Endothelial cell of umbilical vein (primary cell): ENCODE measurements around the gene NTSR1. TPM values are rescaled to one million over a fixed set of nuclear protein-coding genes. Genes with fewer than 3 reads are reported as not detected.

Experiments used
- BruUV-seq: library from RNA; stranded (reverse); fragments of 400-500 nt; replicated peaks from 2 replicates; lab custom pipeline; 2021; lab: Mats Ljungman, UMichigan
- CTCF ChIA-PET: fragments of 300-600, 350-600 bp; sonication (Branson Sonifier 250); formaldehyde crosslinking; loops from one replicate; lab custom pipeline; 2021; ENCODE audit warnings: antibody characterized with exemption, inconsistent platforms; lab: Charles Lee
- POLR2A ChIA-PET: fragments of 300-600, 350-600 bp; sonication (Branson Sonifier 250); formaldehyde crosslinking; loops from one replicate; lab custom pipeline; 2021; ENCODE audit warnings: antibody characterized with exemption, inconsistent platforms; lab: Charles Lee
- DNase-seq: peaks from one replicate; pipeline ENCODE4 v3.0.0-alpha.2; 2011; ENCODE audit warnings: low read depth, low spot score
- FAIRE-seq: peaks from 2 replicates; lab custom pipeline; 2011; peaks lifted over from hg19 to GRCh38; lab: Jason Lieb, UNC
- H2AFZ ChIP-seq: 2 replicates; pipeline ENCODE4 v1.6.0; 2012; ENCODE audit warnings: low read depth, low read length, control low read depth, inconsistent platforms
- H3K27ac ChIP-seq: 2 replicates; pipeline ENCODE4 v1.5.1; 2011; ENCODE audit warnings: low read depth, mild to moderate bottlenecking, control low read depth, low read length, moderate library complexity; ENCODE audit not compliant: insufficient read depth
- H3K27me3 ChIP-seq, 2 experiments: 2 replicates each; pipeline versions ENCODE4 v1.6.0 to v1.6.1; 2011; ENCODE audit warnings: low read length in 2 of 2, mixed read lengths in 1 of 2; ENCODE audit not compliant: control insufficient read depth in 2 of 2, insufficient read depth in 2 of 2
- H3K36me3 ChIP-seq, 2 experiments: 2 replicates in 1 of 2; 3 replicates in 1 of 2; pipeline ENCODE4 v1.5.1; 2011; ENCODE audit warnings: low read length in 2 of 2, mild to moderate bottlenecking in 1 of 2, moderate library complexity in 1 of 2; ENCODE audit not compliant: control insufficient read depth in 2 of 2, insufficient read depth in 2 of 2; ENCODE audit errors: extremely low read depth in 1 of 2
- H3K4me1 ChIP-seq: 3 replicates; pipeline ENCODE4 v1.5.1; 2011; ENCODE audit warnings: mild to moderate bottlenecking, low read length; ENCODE audit not compliant: control insufficient read depth, insufficient read depth; ENCODE audit errors: extremely low read depth
- H3K4me2 ChIP-seq: 2 replicates; pipeline ENCODE4 v1.6.1; 2011; ENCODE audit warnings: low read length, control low read depth, mixed read lengths; ENCODE audit not compliant: insufficient read depth
- H3K4me3 ChIP-seq, 3 experiments: fragments of 200-600 bp in 1 of 3; sonication (generic), shearing (Covaris generic) in 1 of 3; replicated peaks in 1 of 3; 2 replicates each; pipeline ENCODE4 v1.5.1; 2011 to 2016; ENCODE audit warnings: control low read depth in 3 of 3, low read length in 3 of 3, mild to moderate bottlenecking in 2 of 3, inconsistent platforms in 1 of 3, low read depth in 1 of 3, moderate library complexity in 1 of 3; ENCODE audit not compliant: insufficient read depth in 1 of 3
- H3K79me2 ChIP-seq: 2 replicates; pipeline ENCODE4 v1.6.0; 2012; ENCODE audit warnings: low read length, inconsistent platforms; ENCODE audit not compliant: control insufficient read depth, insufficient read depth
- H3K9ac ChIP-seq: replicated peaks from 2 replicates; pipeline ENCODE3; 2011; ENCODE audit warnings: low read length, control low read depth; ENCODE audit not compliant: insufficient read depth; ENCODE audit errors: extremely low read depth
- H3K9me1 ChIP-seq: replicated peaks from 3 replicates; pipeline ENCODE4 v1.6.0; 2011; ENCODE audit warnings: mild to moderate bottlenecking, low read length; ENCODE audit not compliant: control insufficient read depth, insufficient read depth; ENCODE audit errors: extremely low read depth
- H3K9me3 ChIP-seq: replicated peaks from 2 replicates; pipeline ENCODE4 v1.5.1; 2012; ENCODE audit warnings: low read length, inconsistent platforms; ENCODE audit not compliant: control insufficient read depth, insufficient read depth
- H4K20me1 ChIP-seq: replicated peaks from 2 replicates; pipeline ENCODE3; 2011; ENCODE audit warnings: mild to moderate bottlenecking, low read length; ENCODE audit not compliant: control insufficient read depth, insufficient read depth; ENCODE audit errors: extremely low read depth
- CTCF ChIP-seq, 2 donors: IDR thresholded peaks; 1 replicate in 1 of 2; 2 replicates in 1 of 2; pipeline ENCODE4 v1.5.1; 2011; ENCODE audit warnings: low read length in 2 of 2, mild to moderate bottlenecking in 2 of 2, moderate library complexity in 2 of 2, control low read depth in 1 of 2, inconsistent platforms in 1 of 2, low read depth in 1 of 2; ENCODE audit not compliant: insufficient read depth in 1 of 2; ENCODE audit errors: extremely low read depth in 1 of 2
- EZH2 ChIP-seq: IDR thresholded peaks from 2 replicates; pipeline ENCODE4 v1.6.1; 2012; ENCODE audit warnings: borderline replicate concordance, low read depth, mild to moderate bottlenecking, moderate library complexity, low read length, inconsistent platforms; ENCODE audit not compliant: severe bottlenecking
- FOS ChIP-seq: IDR thresholded peaks from 2 replicates; pipeline ENCODE4 v1.6.1; 2011; ENCODE audit warnings: mild to moderate bottlenecking, low read length, moderate library complexity, borderline replicate concordance; ENCODE audit not compliant: insufficient read depth
- GATA2 ChIP-seq: IDR thresholded peaks from 2 replicates; pipeline ENCODE4 v1.7.0; 2011; ENCODE audit warnings: low read depth, mild to moderate bottlenecking, moderate library complexity, mixed read lengths, low read length; ENCODE audit not compliant: insufficient read length, insufficient read depth
- JUN ChIP-seq: IDR thresholded peaks from 2 replicates; pipeline ENCODE4 v1.6.1; 2011; ENCODE audit warnings: borderline replicate concordance, low read depth; ENCODE audit not compliant: insufficient read length, insufficient read depth
- MAX ChIP-seq: IDR thresholded peaks from 2 replicates; pipeline ENCODE4 v1.6.1; 2011; ENCODE audit not compliant: insufficient read depth, insufficient read length
- MYC ChIP-seq: IDR thresholded peaks from one replicate; pipeline ENCODE4 v1.6.1; 2011; ENCODE audit warnings: mild to moderate bottlenecking, low read depth, low read length
- POLR2A ChIP-seq: IDR thresholded peaks from 2 replicates; pipeline ENCODE4 v1.6.1; 2012; ENCODE audit warnings: low read depth, mild to moderate bottlenecking, control low read depth, low read length
- POLR2AphosphoS5 ChIP-seq: IDR thresholded peaks from 2 replicates; pipeline ENCODE4 v1.6.1; 2012; ENCODE audit warnings: low read depth, mild to moderate bottlenecking, control low read depth, low read length, moderate library complexity; ENCODE audit not compliant: insufficient read depth
- dilution Hi-C: fragments of 300-500 bp; cut with MboI; formaldehyde crosslinking; loops from one replicate; pipeline ENCODE4 v1.15.0; 2019; ENCODE audit warnings: low sequenced_read_pairs; ENCODE audit not compliant: extremely low pct_ligation_motif_present
- intact Hi-C: fragments of 100-400 bp; cut with micrococcal nuclease; formaldehyde crosslinking; loops from one replicate; pipeline ENCODE4 v1.10.0; 2022
- polyA plus RNA-seq, 4 experiments: library from polyadenylated mRNA; depleted of rRNA in 3 of 4; stranded (reverse) in 3 of 4; unstranded in 1 of 4; fragments of >200 nt; gene quantifications; 2 replicates each; pipeline versions ENCODE4 v1.2.1 to v1.2.3, GENCODE V29; 2011 to 2012; ENCODE audit warnings: missing spikeins in 1 of 4
- total RNA-seq: library from RNA; stranded (reverse); gene quantifications from 2 replicates; pipeline ENCODE4 v1.2.3, GENCODE V29; 2021

The NTSR1 gene
- total and polyA plus RNA-seq, 2 donors (not counting 3 experiments of a cell fraction or from before 2014, with no cell fraction given): 0.14 to 2.1 TPM

- Histone ChIP-seq H3K9ac (no peak overlapping the region), H3K79me2 (no peaks in the 10 kb centered on the region), H3K4me3 (no peak overlapping the region), H2AFZ (no peak overlapping the region), H3K9me1 (no peaks in the 10 kb centered on the region), H3K9me3 (no peaks in the 10 kb centered on the region), H3K4me1 (no peaks in the 10 kb centered on the region), H3K36me3 (no peaks in the 10 kb centered on the region), H4K20me1 (no peaks in the 10 kb centered on the region), H3K4me2 (no peak overlapping the region), H3K27ac (no peak overlapping the region), H3K27me3 (no peaks in the 10 kb centered on the region)
- dilution Hi-C loops: no loop called here
- CTCF ChIA-PET: interaction anchor here (1.4 to 2.0 kb wide), 2 partner anchors 11 to 76 kb away, joined by 4 to 7 read pairs; no protein-coding TSS in a partner anchor
- DNase-seq: no peak
- TF ChIP-seq CTCF (IDR thresholded peaks at IDR 0.05; ENCODE audit: extremely low read depth in 1 of 2, insufficient read depth in 1 of 2, low read depth in 1 of 2, low read length in 2 of 2) (no peak), POLR2A (no peak), MAX (no peak), GATA2 (no peak), JUN (no peak), MYC (no peak), FOS (no peak), EZH2 (no peak), POLR2AphosphoS5 (no peak)
- intact Hi-C loops: no loop called here
- BruUV-seq: no TSS peak
- POLR2A ChIA-PET: no interaction called here
- no peak for FAIRE-seq
These were observed 56.4 kb downstream of the NTSR1 start for GRCh38 chr20:62765021-62765420.
